Parathyroid adenoma (tissue), 2 donors: Measurements from ENCODE around the gene LRTM2.

Experiments used
- H2AFZ ChIP-seq: fragments of 300-600 bp; sonication (generic); one replicate; pipeline ENCODE4 v1.7.0; 2017; ENCODE audit warnings: antibody characterized with exemption, mild to moderate bottlenecking
- H3K27ac ChIP-seq: fragments of 300-600 bp; sonication (generic); one replicate; pipeline ENCODE4 v1.7.0; 2017
- H3K27me3 ChIP-seq: fragments of 300-600 bp; sonication (generic); one replicate; pipeline ENCODE4 v1.7.0; 2017; ENCODE audit warnings: low read length; ENCODE audit not compliant: control insufficient read depth, insufficient read depth
- H3K36me3 ChIP-seq: fragments of 300-600 bp; sonication (generic); one replicate; pipeline ENCODE4 v1.7.0; 2017; ENCODE audit warnings: low read length; ENCODE audit not compliant: control insufficient read depth, insufficient read depth
- H3K4me1 ChIP-seq: fragments of 300-600 bp; sonication (generic); one replicate; pipeline ENCODE4 v1.7.0; 2017; ENCODE audit warnings: control low read depth
- H3K4me2 ChIP-seq: fragments of 300-600 bp; sonication (generic); one replicate; pipeline ENCODE4 v1.7.0; 2017; ENCODE audit warnings: low read length
- H3K4me3 ChIP-seq: fragments of 300-600 bp; sonication (generic); one replicate; pipeline ENCODE4 v1.7.0; 2017; ENCODE audit warnings: low read depth, low read length
- H3K79me2 ChIP-seq: fragments of 300-600 bp; sonication (generic); one replicate; pipeline ENCODE4 v1.7.0; 2017; ENCODE audit warnings: control low read depth
- H3K9ac ChIP-seq: fragments of 300-600 bp; sonication (generic); one replicate; pipeline ENCODE4 v1.7.0; 2017; ENCODE audit warnings: mild to moderate bottlenecking
- H3K9me3 ChIP-seq: fragments of 300-600 bp; sonication (generic); one replicate; pipeline ENCODE4 v1.7.0; 2017; ENCODE audit warnings: low read length; ENCODE audit not compliant: control insufficient read depth
- TF ChIP-seq, protein P1 (sequence below): fragments of 300-600 bp; sonication (generic); IDR thresholded peaks from one replicate; pipeline ENCODE4 v1.7.0; 2017; ENCODE audit warnings: antibody characterized with exemption, mild to moderate bottlenecking
- donor health status: primary hyperparathyroidism.

Gene LRTM2

DNA sequence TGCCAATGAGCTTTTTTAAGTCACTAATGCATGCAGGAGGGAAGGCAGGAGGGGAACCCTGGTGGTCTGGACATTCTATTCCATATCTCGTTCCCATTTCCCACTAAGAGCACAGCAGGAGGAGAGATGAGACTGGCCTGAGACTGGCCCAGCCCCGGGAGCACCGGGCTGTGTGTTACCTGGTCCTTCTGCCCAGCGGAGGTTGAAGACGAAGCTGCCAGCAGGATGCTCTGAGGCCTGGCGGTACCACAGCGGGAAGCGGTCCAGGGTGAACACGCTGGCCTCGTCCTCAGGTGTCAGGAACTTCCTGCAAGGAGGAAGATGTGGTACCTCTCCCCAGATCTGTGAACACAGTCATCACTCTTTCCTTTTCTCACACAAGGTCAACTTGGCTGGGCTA, 23.9 kb downstream of the LRTM2 start:
- Histone ChIP-seq H3K36me3 (no peaks in the 10 kb centered on the region), H3K9ac (no peak overlapping the region), H3K27ac (no peak overlapping the region), H3K27me3 (no peaks in the 10 kb centered on the region), H3K4me3 (no peak overlapping the region), H2AFZ (no peak overlapping the region), H3K9me3 (no peaks in the 10 kb centered on the region), H3K79me2 (no peaks in the 10 kb centered on the region), H3K4me2 (no peak overlapping the region), H3K4me1 (no peaks in the 10 kb centered on the region)
- TF ChIP-seq, protein P1, sequence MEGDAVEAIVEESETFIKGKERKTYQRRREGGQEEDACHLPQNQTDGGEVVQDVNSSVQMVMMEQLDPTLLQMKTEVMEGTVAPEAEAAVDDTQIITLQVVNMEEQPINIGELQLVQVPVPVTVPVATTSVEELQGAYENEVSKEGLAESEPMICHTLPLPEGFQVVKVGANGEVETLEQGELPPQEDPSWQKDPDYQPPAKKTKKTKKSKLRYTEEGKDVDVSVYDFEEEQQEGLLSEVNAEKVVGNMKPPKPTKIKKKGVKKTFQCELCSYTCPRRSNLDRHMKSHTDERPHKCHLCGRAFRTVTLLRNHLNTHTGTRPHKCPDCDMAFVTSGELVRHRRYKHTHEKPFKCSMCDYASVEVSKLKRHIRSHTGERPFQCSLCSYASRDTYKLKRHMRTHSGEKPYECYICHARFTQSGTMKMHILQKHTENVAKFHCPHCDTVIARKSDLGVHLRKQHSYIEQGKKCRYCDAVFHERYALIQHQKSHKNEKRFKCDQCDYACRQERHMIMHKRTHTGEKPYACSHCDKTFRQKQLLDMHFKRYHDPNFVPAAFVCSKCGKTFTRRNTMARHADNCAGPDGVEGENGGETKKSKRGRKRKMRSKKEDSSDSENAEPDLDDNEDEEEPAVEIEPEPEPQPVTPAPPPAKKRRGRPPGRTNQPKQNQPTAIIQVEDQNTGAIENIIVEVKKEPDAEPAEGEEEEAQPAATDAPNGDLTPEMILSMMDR: no peak

DNA sequence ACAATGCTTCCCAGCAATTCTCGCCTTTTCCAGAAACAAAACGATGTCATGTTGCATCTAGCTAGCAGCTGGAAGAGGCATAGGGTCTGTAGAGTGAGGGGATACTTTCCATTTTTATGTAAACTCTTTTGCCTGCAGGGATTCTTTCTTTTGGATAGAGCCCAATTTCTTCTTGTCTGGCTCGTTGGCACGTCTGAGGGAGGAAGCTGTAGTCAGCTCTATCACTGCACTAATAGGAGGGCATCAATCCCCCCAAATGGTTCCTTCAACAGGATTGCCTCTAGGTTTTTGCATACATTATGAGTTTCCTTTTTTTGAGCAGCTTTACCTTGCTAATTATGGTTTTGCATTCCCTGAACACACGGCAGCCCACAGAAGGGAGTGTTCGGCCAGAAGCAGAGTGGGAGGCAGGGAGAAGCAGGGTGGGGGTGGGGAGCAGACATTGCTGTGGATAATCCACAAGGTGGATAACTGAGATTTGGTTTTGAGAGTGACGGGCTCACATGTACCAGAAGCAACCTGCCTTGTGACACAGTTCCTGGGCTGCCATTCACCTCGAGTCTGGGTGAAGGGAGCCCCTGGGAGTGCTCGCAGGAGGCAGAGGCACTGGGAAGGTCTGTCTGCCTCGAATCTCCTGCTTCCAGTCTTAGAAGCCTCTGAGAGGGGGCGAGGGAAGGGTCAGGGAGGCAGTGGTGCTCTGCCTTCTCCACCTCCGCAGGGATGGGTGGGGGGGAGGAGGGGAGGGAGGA, 24.5 kb downstream of the LRTM2 start:
- Histone ChIP-seq H3K36me3 (no peaks in the 10 kb centered on the region), H3K4me1 (no peaks in the 10 kb centered on the region), H3K9me3 (no peaks in the 10 kb centered on the region), H3K27me3 (no peaks in the 10 kb centered on the region), H2AFZ (no peak overlapping the region), H3K27ac (no peak overlapping the region), H3K4me3 (no peak overlapping the region), H3K79me2 (no peaks in the 10 kb centered on the region), H3K4me2 (no peak overlapping the region), H3K9ac (no peak overlapping the region)
- TF ChIP-seq, protein P1: no peak

DNA sequence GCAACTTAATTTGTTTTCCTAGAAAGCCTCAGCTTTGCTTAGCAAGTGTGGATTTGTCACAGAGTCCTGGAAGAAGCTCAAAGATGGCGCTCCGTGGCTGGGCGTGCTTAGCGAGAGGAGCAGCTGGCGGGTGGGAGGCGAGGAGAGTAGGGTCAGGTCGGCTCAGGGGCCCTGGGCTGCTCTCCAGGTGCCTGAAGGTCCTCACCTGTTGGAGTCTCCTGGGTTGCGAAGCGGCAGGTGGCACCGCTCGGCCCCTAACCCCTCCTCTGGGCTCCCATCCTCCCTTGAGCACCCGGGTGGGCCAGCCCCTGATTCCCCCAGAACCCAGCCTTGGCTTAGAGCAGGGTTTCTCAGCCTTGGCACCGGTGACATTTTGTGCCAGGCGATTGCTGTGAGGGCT, 25.1 kb downstream of the LRTM2 start:
- Histone ChIP-seq H3K9ac (no peak overlapping the region), H3K27ac (no peak overlapping the region), H3K27me3 (no peaks in the 10 kb centered on the region), H3K4me3 (no peak overlapping the region), H3K9me3 (no peaks in the 10 kb centered on the region), H3K79me2 (no peaks in the 10 kb centered on the region), H2AFZ (no peak overlapping the region), H3K4me2 (no peak overlapping the region), H3K36me3 (no peaks in the 10 kb centered on the region), H3K4me1 (no peaks in the 10 kb centered on the region)
- TF ChIP-seq, protein P1: no peak

DNA sequence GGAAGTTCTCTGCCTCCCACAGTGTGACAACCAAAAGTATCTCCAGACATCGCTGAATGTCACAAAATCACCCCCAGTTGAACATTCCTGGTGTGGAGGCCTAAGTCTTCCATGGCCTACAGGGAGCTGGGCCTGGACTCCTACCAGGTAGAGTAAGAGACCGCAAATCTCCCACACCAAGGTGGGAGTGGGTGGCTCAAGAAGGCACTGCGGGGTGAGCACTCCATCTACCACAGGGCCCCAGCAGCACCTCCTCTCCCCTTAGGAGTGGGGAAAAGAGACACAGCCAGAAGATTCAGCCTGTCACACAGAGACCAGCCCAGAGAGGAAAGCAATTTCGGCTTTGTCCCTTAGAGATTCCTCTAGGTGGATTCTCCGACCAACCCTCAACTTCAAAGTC, 25.5 kb downstream of the LRTM2 start:
- no peaks in the 10 kb centered on the region for H3K9me3 ChIP-seq
- no peak overlapping the region for H3K4me2 ChIP-seq
- no peaks in the 10 kb centered on the region for H3K36me3 ChIP-seq
- H2AFZ ChIP-seq: no peak overlapping the region
- H3K79me2 ChIP-seq: no peaks in the 10 kb centered on the region
- H3K4me3 ChIP-seq: no peak overlapping the region
- H3K4me1 ChIP-seq: no peaks in the 10 kb centered on the region
- TF ChIP-seq, protein P1: no peak
- no peaks in the 10 kb centered on the region for H3K27me3 ChIP-seq
- no peak overlapping the region for H3K9ac ChIP-seq
- H3K27ac ChIP-seq: no peak overlapping the region
